Measurements from ENCODE around the gene TRIM6. TPM values are rescaled to one million over a fixed set of nuclear protein-coding genes. Genes with fewer than 3 reads are reported as not detected.

The TRIM6 gene
- total RNA-seq, 1 experiment from 2014 or later = 17.9 TPM

- Histone ChIP-seq H3K4ac (ENCODE audit: low read depth, low read length) (no peak overlapping the region), H4K8ac (replicated peaks; ENCODE audit: insufficient read length, low read depth, low read length) (no peak overlapping the region), H2BK5ac (ENCODE audit: insufficient read length, low read length) (no peak overlapping the region), H3K18ac (ENCODE audit: insufficient read length, low read depth, low read length) (no peak overlapping the region), H3K9ac (ENCODE audit: extremely low read depth, insufficient read length, low read length) (no peak overlapping the region), H4K20me1 (ENCODE audit: control insufficient read depth, insufficient read depth, insufficient read length) (no peaks in the 10 kb centered on the region), H3K79me1 (ENCODE audit: insufficient read depth, low read depth, low read length, poor library complexity, severe bottlenecking) (no peaks in the 10 kb centered on the region), H2BK20ac (ENCODE audit: low read depth, low read length, poor library complexity, severe bottlenecking) (no peak overlapping the region), H4K91ac (ENCODE audit: insufficient read length, low read depth, low read length) (no peak overlapping the region), H4K5ac (ENCODE audit: insufficient read length, low read depth, low read length) (no peak overlapping the region), H2AFZ (ENCODE audit: low read length) (no peak overlapping the region), H3K23ac (ENCODE audit: insufficient read length, low read depth, low read length) (no peak overlapping the region), H2BK15ac (ENCODE audit: low read depth, low read length) (no peak overlapping the region), H3T11ph (ENCODE audit: low read length) (no peak overlapping the region), H3K4me1 (ENCODE audit: insufficient read depth, low read length) (peaks cover 13% of the 10 kb centered on the region; the same call in 1 of the 2 replicates), H3K4me2 (ENCODE audit: insufficient read depth, insufficient read length, low read length) (no peak overlapping the region), H3K27me3 (ENCODE audit: insufficient read depth, low read length) (no peaks in the 10 kb centered on the region; the same call in 1 of the 2 replicates), H3K23me2 (ENCODE audit: insufficient read length, low read depth, low read length, poor library complexity, severe bottlenecking) (no peaks in the 10 kb centered on the region), H2BK12ac (ENCODE audit: insufficient read length, low read depth, low read length) (no peak overlapping the region), H3K14ac (ENCODE audit: insufficient read depth, low read length) (no peak overlapping the region), H3K9me3 (ENCODE audit: control insufficient read depth, low read depth, low read length) (no peaks in the 10 kb centered on the region), H2AK5ac (ENCODE audit: insufficient read length, low read length) (no peak overlapping the region), H2BK120ac (ENCODE audit: low read depth, low read length, poor library complexity, severe bottlenecking) (no peak overlapping the region), H3K56ac (ENCODE audit: insufficient read length, low read depth, low read length) (no peak overlapping the region), H3K27ac (ENCODE audit: insufficient read length, low read depth, low read length) (no peak overlapping the region), H3K79me2 (ENCODE audit: insufficient read depth, low read length) (no peaks in the 10 kb centered on the region; the same call in 1 of the 2 replicates)
- H3K36me3 Mint-ChIP-seq (ENCODE audit: insufficient read depth in 1 of 3, low read depth in 3 of 3) = no peaks in the 10 kb centered on the region
- H3K27me3 Mint-ChIP-seq (ENCODE audit: low read depth) = 0 out of 2 replicates have a peak, but pooled peaks cover 2% of the 10 kb centered on the region
- no peaks in the 10 kb centered on the region; a peak in 1 of 5 replicates for H3K9me3 Mint-ChIP-seq
- no peak overlapping the region for H3K4me3 Mint-ChIP-seq
- peaks cover 19 to 26% of the 10 kb centered on the region in 2 experiments for H3K4me1 Mint-ChIP-seq
- WGBS (ENCODE audit: extremely low coverage, insufficient read length, low lambda C conversion rate) = no CpG with 5 or more reads among the region's 5 CpGs
- no peak for DNase-seq
- TF ChIP-seq CTCF (conservative IDR thresholded peaks at IDR 0.05) = no peak
- H3K27ac Mint-ChIP-seq = no peak overlapping the region
Observed at GRCh38 chr11:5626196-5626595, 29.8 kb downstream of the TRIM6 start.

Measured in H9 (cell line).